ENCODE measurements around the gene ZSCAN16.

ZSCAN16 gene

GRCh38 chr6:28176373-28176772 is 52.0 kb downstream of the ZSCAN16 start:
- no peak overlapping the region for H3K27ac Mint-ChIP-seq
- peaks cover 9% of the 10 kb centered on the region for H3K36me3 Mint-ChIP-seq
- H3K27me3 Mint-ChIP-seq = peaks cover 26% of the 10 kb centered on the region

More at GRCh38 chr6:28176373-28176772, 52.0 kb downstream of the ZSCAN16 start:
- no peak overlapping the region for H3K4me3 Mint-ChIP-seq
- H3K9me3 Mint-ChIP-seq (ENCODE audit: low read depth) = peaks cover 4% of the 10 kb centered on the region
- no peaks in the 10 kb centered on the region for H3K4me1 Mint-ChIP-seq (ENCODE audit: low read depth)

Measured in activated naive CD8-positive, alpha-beta T cell (primary cell).